ENCODE results near the gene MED26.
"Not testable (repeated sequence)": the region's sequence is repeated elsewhere in the genome, so short reads cannot be mapped to it uniquely, and the experiment has no call there.

MED26 gene, protein sequence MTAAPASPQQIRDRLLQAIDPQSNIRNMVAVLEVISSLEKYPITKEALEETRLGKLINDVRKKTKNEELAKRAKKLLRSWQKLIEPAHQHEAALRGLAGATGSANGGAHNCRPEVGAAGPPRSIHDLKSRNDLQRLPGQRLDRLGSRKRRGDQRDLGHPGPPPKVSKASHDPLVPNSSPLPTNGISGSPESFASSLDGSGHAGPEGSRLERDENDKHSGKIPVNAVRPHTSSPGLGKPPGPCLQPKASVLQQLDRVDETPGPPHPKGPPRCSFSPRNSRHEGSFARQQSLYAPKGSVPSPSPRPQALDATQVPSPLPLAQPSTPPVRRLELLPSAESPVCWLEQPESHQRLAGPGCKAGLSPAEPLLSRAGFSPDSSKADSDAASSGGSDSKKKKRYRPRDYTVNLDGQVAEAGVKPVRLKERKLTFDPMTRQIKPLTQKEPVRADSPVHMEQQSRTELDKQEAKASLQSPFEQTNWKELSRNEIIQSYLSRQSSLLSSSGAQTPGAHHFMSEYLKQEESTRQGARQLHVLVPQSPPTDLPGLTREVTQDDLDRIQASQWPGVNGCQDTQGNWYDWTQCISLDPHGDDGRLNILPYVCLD

GRCh38 chr19:16628183-16628983 is at the start of gene MED26:
TSS of gene MED26 (minus strand) at chr19:16628204. CDS start at chr19:16627943, 261 bp downstream.
- Histone ChIP-seq H3K4me3 (peak within 1 kb of the TSS; percentile 94), H4K20me1 (peaks cover 46% of the 10 kb centered on the region), H3K4me2 (peak within 1 kb of the TSS; percentile 92), H3K27ac (peak within 1 kb of the TSS; percentile 92), H3K36me3 (peaks cover 62% of the 10 kb centered on the region), H3K9me3 (peaks cover 17% of the 10 kb centered on the region), H3K4me1 (peaks cover 28% of the 10 kb centered on the region), H3K27me3 (no peaks in the 10 kb centered on the region), H3K9ac (peak within 1 kb of the TSS; percentile 97)
- no peak for TF ChIP-seq Cebpa-rat (IDR thresholded peaks at IDR 0.05)

GRCh38 chr19:16677055-16677454 is 49.1 kb upstream of the MED26 start:
- Histone ChIP-seq H3K4me1 (no peaks in the 10 kb centered on the region), H4K20me1 (no peaks in the 10 kb centered on the region), H3K36me3 (peaks cover 30% of the 10 kb centered on the region), H3K4me3 (no peak overlapping the region), H3K27ac (no peak overlapping the region), H3K9me3 (peaks cover 25% of the 10 kb centered on the region), H3K4me2 (no peak overlapping the region), H3K9ac (no peak overlapping the region), H3K27me3 (no peaks in the 10 kb centered on the region)
- no peak for TF ChIP-seq Cebpa-rat (IDR thresholded peaks at IDR 0.05)

GRCh38 chr19:16676101-16676798 is 48.2 kb upstream of the MED26 start:
- Histone ChIP-seq H3K9me3 (peaks cover 17% of the 10 kb centered on the region), H3K27ac (no peak overlapping the region), H3K4me1 (no peaks in the 10 kb centered on the region), H3K27me3 (no peaks in the 10 kb centered on the region), H4K20me1 (no peaks in the 10 kb centered on the region), H3K4me3 (no peak overlapping the region), H3K4me2 (no peak overlapping the region), H3K36me3 (peaks cover 22% of the 10 kb centered on the region), H3K9ac (no peak overlapping the region)
- no peak for TF ChIP-seq Cebpa-rat (IDR thresholded peaks at IDR 0.05)

- H3K4me2 ChIP-seq, H3K27me3 ChIP-seq, H3K9ac ChIP-seq, H4K20me1 ChIP-seq, H3K4me3 ChIP-seq, H3K9me3 ChIP-seq, H3K4me1 ChIP-seq, H3K27ac ChIP-seq: not testable (repeated sequence)
- peaks cover 14% of the 10 kb centered on the region; the same call in 1 of the 2 replicates for H3K36me3 ChIP-seq
Observed at GRCh38 chr19:16673839-16674238, 45.8 kb upstream of the MED26 start.

GRCh38 chr19:16673231-16673630 is 45.2 kb upstream of the MED26 start:
- no peaks in the 10 kb centered on the region for H3K4me1 ChIP-seq
- H3K4me2 ChIP-seq, result no peak overlapping the region
- no peak overlapping the region for H3K27ac ChIP-seq
- no peaks in the 10 kb centered on the region for H4K20me1 ChIP-seq
- H3K4me3 ChIP-seq, result no peak overlapping the region
- peaks cover 14% of the 10 kb centered on the region; the same call in 1 of the 2 replicates for H3K36me3 ChIP-seq
- H3K9ac ChIP-seq, result no peak overlapping the region
- no peaks in the 10 kb centered on the region for H3K27me3 ChIP-seq
- H3K9me3 ChIP-seq, result no peaks in the 10 kb centered on the region
- no peak for TF ChIP-seq Cebpa-rat (IDR thresholded peaks at IDR 0.05)

DNA sequence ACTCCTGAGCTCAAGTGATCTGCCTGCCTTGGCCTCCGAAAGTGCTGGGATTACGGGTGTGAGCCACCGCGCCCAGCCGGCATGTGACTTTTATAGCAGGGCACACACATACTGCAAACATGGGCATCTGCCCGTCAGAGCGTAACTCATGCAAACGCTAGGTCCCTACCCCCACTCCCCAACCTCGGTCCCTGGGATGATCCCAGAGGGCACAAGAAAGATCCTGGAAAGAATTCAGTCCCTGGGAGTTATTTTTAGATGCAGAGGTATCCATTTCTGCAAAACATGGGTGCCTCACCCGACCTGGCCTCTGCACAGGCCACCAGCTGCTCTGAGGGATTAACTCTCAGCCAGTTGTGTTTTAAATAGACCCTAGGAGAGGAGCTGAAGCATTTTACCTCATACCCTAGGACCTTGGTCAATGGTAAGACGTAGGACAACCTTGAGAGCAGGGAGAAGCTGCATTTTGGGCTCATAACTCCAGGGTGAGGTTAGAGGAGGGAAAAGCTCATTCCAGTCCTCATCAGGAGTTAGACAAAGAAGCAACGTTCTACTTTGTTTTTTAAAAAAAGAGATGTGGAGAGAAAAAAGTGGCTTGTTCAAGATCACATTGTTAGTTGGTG is 43.8 kb upstream of the MED26 start:
- no peaks in the 10 kb centered on the region for H3K9me3 ChIP-seq
- no peaks in the 10 kb centered on the region for H3K4me1 ChIP-seq
- H3K27ac ChIP-seq, result no peak overlapping the region
- no peak overlapping the region for H3K4me3 ChIP-seq
- no peaks in the 10 kb centered on the region for H4K20me1 ChIP-seq
- no peaks in the 10 kb centered on the region for H3K27me3 ChIP-seq
- H3K9ac ChIP-seq, result no peak overlapping the region
- TF ChIP-seq Cebpa-rat (IDR thresholded peaks at IDR 0.05), result no peak
- no peak overlapping the region for H3K4me2 ChIP-seq
- H3K36me3 ChIP-seq, result peaks cover 18% of the 10 kb centered on the region

- Histone ChIP-seq H3K9ac (no peak overlapping the region), H3K36me3 (peaks cover 23% of the 10 kb centered on the region), H3K27me3 (no peaks in the 10 kb centered on the region), H3K9me3 (no peaks in the 10 kb centered on the region), H3K27ac (no peak overlapping the region), H3K4me1 (no peaks in the 10 kb centered on the region), H3K4me2 (no peak overlapping the region), H3K4me3 (no peak overlapping the region), H4K20me1 (no peaks in the 10 kb centered on the region)
- TF ChIP-seq Cebpa-rat (IDR thresholded peaks at IDR 0.05), result no peak
Observed at GRCh38 chr19:16670291-16670690, 42.3 kb upstream of the MED26 start.

GRCh38 chr19:16668702-16669101 is 40.7 kb upstream of the MED26 start:
- peaks cover 23% of the 10 kb centered on the region for H3K36me3 ChIP-seq
- H3K4me2 ChIP-seq, result not testable (repeated sequence)

DNA sequence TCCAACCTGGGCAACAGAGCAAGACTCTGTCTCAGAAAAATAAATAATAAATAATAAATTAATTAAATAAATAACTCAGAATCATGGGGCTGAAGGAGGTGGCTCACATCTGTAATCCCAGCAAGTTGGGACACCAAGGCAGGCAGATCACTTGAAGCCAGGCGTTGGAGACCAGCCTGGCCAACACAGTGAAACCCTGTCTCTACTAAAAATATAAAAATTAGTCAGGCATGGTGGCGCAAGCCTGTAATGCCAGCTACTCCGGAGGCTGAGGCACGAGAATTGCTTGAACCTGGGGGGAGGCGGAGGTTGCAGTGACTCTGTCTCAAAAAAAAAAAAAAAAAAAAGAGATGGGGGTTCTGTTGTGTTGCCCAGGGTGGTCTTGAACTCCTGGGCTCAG is 40.2 kb upstream of the MED26 start:
- H3K9ac ChIP-seq, result no peak overlapping the region
- no peak overlapping the region for H3K27ac ChIP-seq
- H3K36me3 ChIP-seq, result peaks cover 23% of the 10 kb centered on the region
- no peak overlapping the region for H3K4me3 ChIP-seq
- no peak for TF ChIP-seq Cebpa-rat (IDR thresholded peaks at IDR 0.05)
- H3K4me1 ChIP-seq, result peaks cover 10% of the 10 kb centered on the region
- no peaks in the 10 kb centered on the region for H3K9me3 ChIP-seq
- no peaks in the 10 kb centered on the region for H3K27me3 ChIP-seq
- no peak overlapping the region for H3K4me2 ChIP-seq
- H4K20me1 ChIP-seq, result no peaks in the 10 kb centered on the region

More at GRCh38 chr19:16668702-16669101, 40.7 kb upstream of the MED26 start:
- not testable (repeated sequence) for H3K27me3 ChIP-seq, H3K4me1 ChIP-seq, H4K20me1 ChIP-seq, H3K4me3 ChIP-seq, H3K9ac ChIP-seq, H3K9me3 ChIP-seq, H3K27ac ChIP-seq

All from BLaER1 (cell line).